Activated T-helper 1 cell treated with anti-CD3 and anti-CD28 coated beads, Interleukin-12 subunit alpha, Interleukin-12 subunit beta, Interleukin-2, Interleukin-4 antibody, amounts not matched to agents 30 ng/mL and 10 ng/mL and 1 ng/mL, durations not matched to agents 14 hours and 24 hours and 36 hours (primary cell): ENCODE data around the gene IGFL1. TPM values are rescaled to one million over a fixed set of nuclear protein-coding genes. Genes with fewer than 3 reads are reported as not detected.
"Not testable (repeated sequence)": the region's sequence is repeated elsewhere in the genome, so short reads cannot be mapped to it uniquely, and the experiment has no call there.

ENCODE experiments used
- DNase-seq: peaks from one replicate; pipeline ENCODE4 v3.0.0; 2021; ENCODE audit warnings: low spot score
- H3K27ac Mint-ChIP-seq: one replicate; pipeline ENCODE4 v1.8.0; 2021; ENCODE audit warnings: mild to moderate bottlenecking, mixed read lengths
- H3K27me3 Mint-ChIP-seq: one replicate; pipeline ENCODE4 v1.8.0; 2022; ENCODE audit warnings: mild to moderate bottlenecking, moderate library complexity, mixed read lengths; ENCODE audit not compliant: insufficient read depth
- H3K36me3 Mint-ChIP-seq: one replicate; pipeline ENCODE4 v1.8.0; 2021; ENCODE audit warnings: low read depth, mixed read lengths
- H3K4me1 Mint-ChIP-seq: one replicate; pipeline ENCODE4 v1.8.0; 2021; ENCODE audit warnings: low read depth, mixed read lengths
- H3K4me3 Mint-ChIP-seq: one replicate; pipeline ENCODE4 v1.8.0; 2021; ENCODE audit warnings: mild to moderate bottlenecking, moderate library complexity, mixed read lengths
- H3K9me3 Mint-ChIP-seq: one replicate; pipeline ENCODE4 v1.8.0; 2021; ENCODE audit warnings: mixed read lengths
- intact Hi-C: fragments of 100-400 bp; cut with micrococcal nuclease; formaldehyde crosslinking; loops from one replicate; pipeline ENCODE4 v1.15.1; 2024
- total RNA-seq: library from RNA; stranded (reverse); gene quantifications from 2 replicates; pipeline ENCODE4 v1.2.3, GENCODE V29; 2022

The IGFL1 gene
- total RNA-seq, 1 donor from 2014 or later, result not detected

DNA sequence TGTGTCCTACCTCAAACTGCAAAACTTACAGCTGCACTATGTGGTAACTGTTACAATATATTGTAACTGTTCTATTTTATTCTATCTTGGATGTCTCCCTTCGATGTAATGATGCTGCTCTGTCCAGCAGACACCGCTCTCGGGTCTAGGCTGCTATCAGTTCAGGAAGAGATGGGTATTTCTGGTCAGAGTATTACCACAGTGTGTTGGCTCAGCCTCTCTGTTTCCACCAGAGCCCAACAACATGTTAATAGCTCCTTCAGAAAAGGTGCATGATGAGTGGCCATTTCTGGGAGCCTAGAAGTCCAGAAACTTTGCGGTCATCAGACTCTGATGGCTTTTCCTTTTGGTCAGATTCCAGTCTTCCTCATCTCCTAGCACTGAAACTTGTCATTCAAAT, 35.9 kb upstream of the IGFL1 start:
- no peaks in the 10 kb centered on the region for H3K9me3 Mint-ChIP-seq
- no peaks in the 10 kb centered on the region for H3K36me3 Mint-ChIP-seq
- no peak for DNase-seq
- peaks cover 24% of the 10 kb centered on the region for H3K27me3 Mint-ChIP-seq
- intact Hi-C loops, result no loop called here
- H3K4me1 Mint-ChIP-seq, result no peaks in the 10 kb centered on the region
- H3K4me3 Mint-ChIP-seq, result no peak overlapping the region
- no peak overlapping the region for H3K27ac Mint-ChIP-seq

GRCh38 chr19:46195104-46195503, 34.4 kb upstream of the IGFL1 start:
- Mint-ChIP-seq H3K4me1 (no peaks in the 10 kb centered on the region), H3K9me3 (no peaks in the 10 kb centered on the region), H3K4me3 (no peak overlapping the region), H3K27ac (no peak overlapping the region), H3K27me3 (peaks cover 20% of the 10 kb centered on the region), H3K36me3 (no peaks in the 10 kb centered on the region)
- no peak for DNase-seq
- intact Hi-C loops, result no loop called here

- H3K27ac Mint-ChIP-seq, intact Hi-C loops, H3K9me3 Mint-ChIP-seq, H3K36me3 Mint-ChIP-seq, DNase-seq, H3K4me1 Mint-ChIP-seq, H3K4me3 Mint-ChIP-seq: not testable (repeated sequence)
- H3K27me3 Mint-ChIP-seq, result peaks cover 17% of the 10 kb centered on the region
These were observed 33.6 kb upstream of the IGFL1 start for GRCh38 chr19:46195919-46196318.

DNA sequence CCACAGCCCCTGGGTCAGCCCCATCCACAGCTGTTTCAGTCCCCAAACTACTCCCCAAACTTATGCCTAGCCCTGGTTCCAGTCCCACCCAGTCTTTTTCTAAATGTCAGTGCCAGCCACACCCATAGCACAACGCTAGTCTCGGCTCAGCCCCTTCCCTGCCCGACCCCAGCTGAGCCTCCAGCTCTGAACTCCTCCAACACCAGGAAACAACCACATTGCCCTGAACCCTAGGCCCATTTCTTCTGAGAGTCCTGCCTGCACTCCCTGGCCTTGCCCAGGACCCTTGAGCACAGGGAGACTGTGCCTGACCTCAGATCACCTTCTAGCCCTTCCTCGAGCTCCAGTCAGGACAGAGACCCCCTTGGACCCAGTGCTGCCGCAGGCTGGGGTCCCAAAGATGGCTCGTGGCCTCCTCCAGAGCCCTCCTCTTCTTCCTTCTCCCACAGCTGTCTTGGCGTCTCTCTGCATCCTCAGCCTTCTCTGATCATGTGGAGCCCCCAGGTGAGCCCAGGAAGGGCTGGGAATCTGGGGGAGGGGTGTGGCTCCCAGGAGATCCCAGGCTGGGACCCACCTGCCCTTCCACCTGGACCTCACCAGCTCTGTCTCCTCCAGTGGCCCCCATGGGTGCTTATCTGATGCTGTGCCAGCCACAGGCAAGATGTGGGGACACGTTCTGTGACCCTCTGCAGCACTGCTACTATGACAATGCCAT, 33.0 kb upstream of the IGFL1 start:
- Mint-ChIP-seq H3K9me3 (no peaks in the 10 kb centered on the region), H3K27me3 (peaks cover 18% of the 10 kb centered on the region), H3K36me3 (no peaks in the 10 kb centered on the region), H3K4me3 (no peak overlapping the region), H3K27ac (no peak overlapping the region), H3K4me1 (no peaks in the 10 kb centered on the region)
- DNase-seq, result no peak
- intact Hi-C loops, result no loop called here

DNA sequence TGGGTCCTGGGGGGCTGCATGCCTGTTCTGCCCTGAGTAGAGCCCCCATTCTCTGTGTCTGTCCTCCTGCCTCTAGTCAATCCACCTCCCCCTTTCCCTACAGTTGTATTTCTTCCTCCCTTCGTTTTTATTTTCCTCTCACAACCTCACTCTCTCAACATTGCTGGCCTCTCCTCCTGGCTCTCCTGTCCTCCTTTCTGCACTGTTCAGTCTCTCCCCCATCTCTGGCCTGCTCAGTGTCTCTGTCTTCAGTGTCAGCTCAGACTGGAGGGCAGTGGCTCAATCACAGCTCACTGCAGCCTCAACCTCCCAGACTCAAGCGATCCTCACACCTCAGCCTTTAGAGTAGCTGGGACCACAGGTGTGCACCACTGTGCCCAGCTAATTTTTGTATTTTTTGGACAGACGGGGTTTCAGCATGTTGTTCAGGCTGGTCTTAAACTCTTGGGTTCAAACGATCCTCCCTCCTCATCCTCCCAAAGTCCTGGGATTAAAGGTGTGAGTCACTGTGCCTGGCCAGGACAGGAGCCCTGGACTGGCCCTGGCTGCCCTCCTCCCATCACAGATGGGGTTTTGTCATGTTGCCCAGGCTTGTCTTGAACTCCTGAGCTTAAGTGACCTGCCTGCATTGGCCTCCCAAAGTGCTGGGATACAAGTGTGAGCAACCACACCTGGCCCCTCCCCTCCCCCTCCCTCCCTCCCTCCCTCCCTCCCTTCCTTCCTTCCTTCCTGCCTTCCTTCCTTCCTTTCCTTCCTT, 32.0 kb upstream of the IGFL1 start:
- no peaks in the 10 kb centered on the region for H3K9me3 Mint-ChIP-seq
- no peaks in the 10 kb centered on the region for H3K4me1 Mint-ChIP-seq
- peaks cover 17% of the 10 kb centered on the region for H3K27me3 Mint-ChIP-seq
- no peak overlapping the region for H3K27ac Mint-ChIP-seq
- DNase-seq, result no peak
- intact Hi-C loops, result no loop called here
- no peaks in the 10 kb centered on the region for H3K36me3 Mint-ChIP-seq
- H3K4me3 Mint-ChIP-seq, result no peak overlapping the region

GRCh38 chr19:46198756-46199155, 30.8 kb upstream of the IGFL1 start:
- Mint-ChIP-seq H3K27me3 (peaks cover 17% of the 10 kb centered on the region), H3K36me3 (no peaks in the 10 kb centered on the region), H3K9me3 (no peaks in the 10 kb centered on the region), H3K27ac (no peak overlapping the region), H3K4me3 (no peak overlapping the region), H3K4me1 (no peaks in the 10 kb centered on the region)
- DNase-seq, result no peak
- intact Hi-C loops, result no loop called here

DNA sequence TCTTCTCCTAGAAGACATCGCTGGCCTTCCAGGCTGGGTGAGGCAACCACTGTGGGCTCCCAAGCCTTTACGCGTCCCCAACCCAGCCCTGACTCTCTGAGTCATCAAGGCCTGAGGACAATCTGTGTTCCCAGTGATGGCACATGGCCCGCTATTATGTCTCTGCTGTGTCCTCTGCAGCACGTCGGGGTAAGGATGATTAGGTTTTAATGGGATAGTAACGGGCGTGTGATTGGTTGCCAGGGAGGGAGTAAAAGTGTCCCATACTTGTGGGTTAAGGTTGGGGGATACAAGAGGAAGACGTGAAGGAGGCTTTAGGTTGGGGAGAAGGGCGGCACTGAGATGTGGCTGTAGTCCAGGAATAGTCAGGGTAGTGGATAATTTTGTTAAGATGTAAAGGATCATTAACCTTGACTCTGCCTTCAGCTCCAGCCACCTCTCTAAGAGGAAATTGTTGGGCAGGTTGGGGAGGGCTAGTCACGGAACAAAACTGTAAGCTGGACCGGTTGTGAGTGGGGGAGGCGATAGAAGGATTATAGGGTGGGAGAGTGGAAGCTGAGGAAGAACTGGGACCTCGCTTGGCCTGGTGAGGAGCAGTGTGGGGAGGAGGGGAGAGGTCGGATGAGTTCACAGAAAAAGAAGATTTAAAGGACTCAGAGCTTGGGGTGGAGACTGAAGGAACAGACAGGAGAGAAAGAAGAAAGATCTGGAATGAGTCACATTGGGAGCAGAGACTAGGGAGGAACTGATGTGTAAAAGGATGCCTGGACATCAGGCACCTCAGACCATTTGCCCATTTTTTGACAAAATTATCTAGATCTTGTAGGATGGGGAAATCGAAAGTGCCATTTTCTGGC, 27.9 kb upstream of the IGFL1 start:
- intact Hi-C loops, result no loop called here
- Mint-ChIP-seq H3K27me3 (peaks cover 17% of the 10 kb centered on the region), H3K4me1 (no peaks in the 10 kb centered on the region), H3K36me3 (no peaks in the 10 kb centered on the region), H3K27ac (no peak overlapping the region), H3K4me3 (no peak overlapping the region), H3K9me3 (no peaks in the 10 kb centered on the region)
- DNase-seq, result no peak

GRCh38 chr19:46202426-46202825, 27.1 kb upstream of the IGFL1 start:
- no peaks in the 10 kb centered on the region for H3K36me3 Mint-ChIP-seq
- H3K4me1 Mint-ChIP-seq, result no peaks in the 10 kb centered on the region
- H3K27ac Mint-ChIP-seq, result no peak overlapping the region
- no peaks in the 10 kb centered on the region for H3K9me3 Mint-ChIP-seq
- H3K4me3 Mint-ChIP-seq, result no peak overlapping the region
- H3K27me3 Mint-ChIP-seq, result peaks cover 11% of the 10 kb centered on the region
- intact Hi-C loops, result no loop called here
- DNase-seq, result no peak

GRCh38 chr19:46202872-46203860, 26.4 kb upstream of the IGFL1 start:
- H3K36me3 Mint-ChIP-seq, result no peaks in the 10 kb centered on the region

DNA sequence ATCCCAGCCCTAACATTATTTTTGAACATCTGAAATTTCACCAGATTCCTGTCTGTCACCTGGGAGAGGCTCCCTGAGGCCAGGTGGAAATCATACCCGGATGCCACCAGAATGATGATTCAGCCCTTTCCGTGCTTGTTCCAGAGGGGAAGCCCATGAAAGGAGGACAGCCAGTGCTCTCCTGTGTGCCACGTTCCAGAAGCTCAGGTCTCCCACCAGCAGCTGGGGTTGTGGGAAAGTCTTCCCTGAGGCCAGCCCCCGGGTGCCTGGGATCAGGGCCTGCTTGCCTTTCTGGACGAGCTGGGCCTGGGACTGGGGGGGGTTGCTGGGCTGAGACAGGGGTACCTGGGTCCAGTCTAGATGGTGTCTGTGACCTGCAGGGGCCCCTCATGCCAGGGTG, 25.5 kb upstream of the IGFL1 start:
- Mint-ChIP-seq H3K27me3 (peaks cover 10% of the 10 kb centered on the region), H3K36me3 (no peaks in the 10 kb centered on the region), H3K9me3 (no peaks in the 10 kb centered on the region), H3K27ac (no peak overlapping the region), H3K4me1 (peaks cover 7% of the 10 kb centered on the region), H3K4me3 (no peak overlapping the region)
- no peak for DNase-seq
- intact Hi-C loops, result no loop called here

More at GRCh38 chr19:46202872-46203860, 26.4 kb upstream of the IGFL1 start:
- intact Hi-C loops, result no loop called here
- Mint-ChIP-seq H3K9me3 (no peaks in the 10 kb centered on the region), H3K27ac (no peak overlapping the region), H3K4me3 (no peak overlapping the region), H3K4me1 (no peaks in the 10 kb centered on the region), H3K27me3 (peaks cover 11% of the 10 kb centered on the region)
- no peak for DNase-seq

DNA sequence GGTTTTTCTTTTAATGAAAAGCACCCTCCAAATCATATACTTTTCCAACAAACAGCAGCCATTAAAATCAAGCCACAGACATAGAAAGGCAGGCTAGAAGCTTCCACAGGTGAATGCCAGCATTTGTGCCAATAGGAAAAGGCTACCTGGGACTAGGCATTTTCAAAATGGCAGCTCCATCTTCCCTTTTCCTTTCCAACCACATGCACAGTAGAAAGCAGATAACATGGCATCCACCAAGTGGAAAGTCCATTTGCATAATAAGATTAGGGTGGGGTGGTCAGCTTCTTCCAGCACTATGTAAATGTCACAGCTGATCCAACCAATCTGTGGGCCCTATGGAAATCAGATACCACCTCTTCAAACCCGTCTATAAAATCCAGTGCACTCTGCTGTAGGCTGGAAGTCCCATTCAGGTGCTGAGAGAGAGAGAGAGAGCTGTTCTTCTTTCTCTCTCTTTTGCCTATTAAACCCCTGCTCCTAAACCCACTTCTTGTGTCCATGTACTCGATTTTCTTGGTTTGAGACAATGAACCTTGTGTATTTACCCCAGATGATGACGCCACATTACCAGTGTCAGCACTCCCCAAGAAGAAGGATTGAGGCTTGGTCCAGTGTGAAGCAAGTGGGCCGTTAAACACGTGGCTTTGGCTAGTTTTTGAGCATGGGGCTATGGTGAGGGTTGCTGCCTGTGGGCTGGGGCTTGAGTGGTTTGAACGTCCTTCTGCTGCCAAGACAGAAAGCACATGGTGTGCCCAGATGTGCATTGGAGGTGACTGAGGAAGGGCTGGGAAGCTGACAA, 24.2 kb upstream of the IGFL1 start:
- no peaks in the 10 kb centered on the region for H3K36me3 Mint-ChIP-seq
- no peak for DNase-seq

More for the DNA sequence above, 24.2 kb upstream of the IGFL1 start:
- Mint-ChIP-seq H3K27me3 (peaks cover 10% of the 10 kb centered on the region), H3K4me1 (peaks cover 16% of the 10 kb centered on the region), H3K4me3 (no peak overlapping the region), H3K9me3 (no peaks in the 10 kb centered on the region), H3K27ac (no peak overlapping the region)
- intact Hi-C loops, result no loop called here
